Cardiac muscle cell (in vitro differentiated cells and primary cell): Measurements from ENCODE around the gene TRAPPC6A. TPM values are rescaled to one million over a fixed set of nuclear protein-coding genes. Genes with fewer than 3 reads are reported as not detected.

Experiments used
- DNase-seq, 2 donors: peaks; one replicate each; pipeline versions ENCODE4 v3.0.0 to v3.0.0-alpha.2; 2010 to 2017; ENCODE audit warnings: low read depth in 1 of 2, low spot score in 1 of 2
- H3K27ac ChIP-seq: fragments of 200-600 bp; sonication (generic); 2 replicates; pipeline ENCODE4 v1.5.1; 2016
- H3K27me3 ChIP-seq: fragments of 200-600 bp; sonication (generic); 2 replicates; pipeline ENCODE4 v1.6.0; 2016; ENCODE audit warnings: control low read depth
- H3K36me3 ChIP-seq: fragments of 200-600 bp; sonication (generic); 2 replicates; pipeline ENCODE4 v1.5.1; 2016; ENCODE audit warnings: control low read depth
- H3K4me1 ChIP-seq: fragments of 200-600 bp; sonication (generic); 2 replicates; pipeline ENCODE4 v1.8.1; 2017; ENCODE audit warnings: low read depth, mild to moderate bottlenecking, mixed run types
- H3K4me3 ChIP-seq: fragments of 200-600 bp; sonication (generic); 2 replicates; pipeline ENCODE4 v1.5.1; 2016; ENCODE audit warnings: mild to moderate bottlenecking
- H3K9me3 ChIP-seq: fragments of 200-600 bp; sonication (generic); 2 replicates; pipeline ENCODE4 v1.5.1; 2017; ENCODE audit warnings: low read depth, mild to moderate bottlenecking, control low read depth
- polyA plus RNA-seq: library from polyadenylated mRNA; unstranded; fragments of >200 nt; fragmentation: Nextera tagmentation; extraction: Ambion mirVana; gene quantifications from 2 replicates; pipeline ENCODE4 v1.2.1, GENCODE V29; 2016
- total RNA-seq: library from RNA; depleted of rRNA; stranded (reverse); fragments of >200 nt; gene quantifications from 2 replicates; pipeline ENCODE4 v1.2.3, GENCODE V29; 2016
- TF ChIP-seq, protein P1 (sequence below): IDR thresholded peaks from 2 replicates; pipeline ENCODE4 v1.5.1; 2012; ENCODE audit warnings: low read depth, mild to moderate bottlenecking, low read length

Gene TRAPPC6A
- total and polyA plus RNA-seq, 2 experiments from 2014 or later: 123 to 155 TPM

DNA sequence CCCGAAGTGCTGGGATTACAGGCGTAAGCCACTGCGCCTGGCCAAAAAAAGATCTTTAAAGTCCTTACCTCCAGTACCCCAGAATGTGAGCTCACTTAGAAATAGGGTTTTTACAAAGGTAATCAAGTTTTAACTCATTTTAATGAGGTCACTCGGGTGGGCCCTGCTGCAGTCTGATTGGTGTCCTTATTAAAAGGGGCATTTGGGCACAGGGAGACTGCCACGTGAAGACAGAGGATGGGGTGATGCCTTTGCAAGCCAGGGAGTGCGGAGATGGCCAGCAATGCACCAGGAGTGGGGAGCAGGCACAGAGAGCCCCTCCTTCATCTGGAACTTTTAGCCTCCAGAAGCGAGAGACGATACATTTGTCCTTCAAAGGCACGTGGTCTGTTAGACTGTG, 28.9 kb downstream of the TRAPPC6A start:
- H3K27me3 ChIP-seq: peaks cover 28% of the 10 kb centered on the region
- TF ChIP-seq, protein P1, sequence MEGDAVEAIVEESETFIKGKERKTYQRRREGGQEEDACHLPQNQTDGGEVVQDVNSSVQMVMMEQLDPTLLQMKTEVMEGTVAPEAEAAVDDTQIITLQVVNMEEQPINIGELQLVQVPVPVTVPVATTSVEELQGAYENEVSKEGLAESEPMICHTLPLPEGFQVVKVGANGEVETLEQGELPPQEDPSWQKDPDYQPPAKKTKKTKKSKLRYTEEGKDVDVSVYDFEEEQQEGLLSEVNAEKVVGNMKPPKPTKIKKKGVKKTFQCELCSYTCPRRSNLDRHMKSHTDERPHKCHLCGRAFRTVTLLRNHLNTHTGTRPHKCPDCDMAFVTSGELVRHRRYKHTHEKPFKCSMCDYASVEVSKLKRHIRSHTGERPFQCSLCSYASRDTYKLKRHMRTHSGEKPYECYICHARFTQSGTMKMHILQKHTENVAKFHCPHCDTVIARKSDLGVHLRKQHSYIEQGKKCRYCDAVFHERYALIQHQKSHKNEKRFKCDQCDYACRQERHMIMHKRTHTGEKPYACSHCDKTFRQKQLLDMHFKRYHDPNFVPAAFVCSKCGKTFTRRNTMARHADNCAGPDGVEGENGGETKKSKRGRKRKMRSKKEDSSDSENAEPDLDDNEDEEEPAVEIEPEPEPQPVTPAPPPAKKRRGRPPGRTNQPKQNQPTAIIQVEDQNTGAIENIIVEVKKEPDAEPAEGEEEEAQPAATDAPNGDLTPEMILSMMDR: no peak
- H3K9me3 ChIP-seq: no peaks in the 10 kb centered on the region
- H3K4me1 ChIP-seq: peaks cover 15% of the 10 kb centered on the region
- no peak overlapping the region for H3K4me3 ChIP-seq
- no peak for DNase-seq
- no peaks in the 10 kb centered on the region for H3K36me3 ChIP-seq
- H3K27ac ChIP-seq: peak overlapping the region; percentile 76

DNA sequence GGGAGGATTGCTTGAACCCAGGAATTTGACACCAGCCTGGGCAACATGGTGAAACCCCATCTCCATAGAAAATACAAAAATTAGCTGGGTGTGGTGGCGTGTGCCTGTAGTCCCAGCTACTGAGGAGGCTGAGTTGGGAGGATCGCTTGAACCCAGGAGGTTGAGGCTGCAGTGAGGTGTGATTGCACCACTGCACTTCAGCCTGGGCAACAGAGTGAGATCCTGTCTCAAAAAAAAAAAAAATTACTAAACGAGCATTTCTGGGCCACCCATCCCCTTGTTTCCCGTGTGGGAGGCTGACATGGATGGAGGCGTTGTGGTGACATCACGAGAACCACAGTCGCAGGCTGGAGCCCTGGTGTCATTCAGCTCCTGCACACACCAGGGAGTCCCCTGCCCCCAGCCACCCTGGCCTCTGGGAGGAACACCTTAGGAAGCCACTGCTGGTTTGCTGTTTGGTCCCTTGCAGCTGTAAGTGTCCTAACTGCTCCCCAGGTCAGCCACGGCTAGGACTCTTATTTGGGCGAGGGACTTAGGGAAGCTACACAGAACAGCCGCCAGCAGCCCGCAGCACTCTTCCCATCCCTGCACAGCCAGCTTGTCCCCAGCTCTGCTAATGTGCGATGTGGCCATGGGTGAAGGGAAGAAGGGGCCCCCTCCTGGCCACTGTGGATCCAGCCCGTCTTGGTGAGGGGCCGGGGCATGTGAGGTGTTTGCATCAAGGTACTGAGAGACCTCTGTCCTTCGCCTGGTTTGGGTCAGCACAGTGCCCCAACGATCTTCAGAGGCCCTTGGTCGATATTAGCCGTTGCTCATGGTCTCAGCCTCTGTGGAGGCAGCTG, 30.0 kb downstream of the TRAPPC6A start:
- no peak for DNase-seq
- Histone ChIP-seq H3K27ac (no peak overlapping the region), H3K27me3 (peaks cover 17% of the 10 kb centered on the region), H3K4me3 (no peak overlapping the region), H3K36me3 (no peaks in the 10 kb centered on the region), H3K9me3 (no peaks in the 10 kb centered on the region), H3K4me1 (peaks cover 15% of the 10 kb centered on the region)
- TF ChIP-seq, protein P1: no peak

DNA sequence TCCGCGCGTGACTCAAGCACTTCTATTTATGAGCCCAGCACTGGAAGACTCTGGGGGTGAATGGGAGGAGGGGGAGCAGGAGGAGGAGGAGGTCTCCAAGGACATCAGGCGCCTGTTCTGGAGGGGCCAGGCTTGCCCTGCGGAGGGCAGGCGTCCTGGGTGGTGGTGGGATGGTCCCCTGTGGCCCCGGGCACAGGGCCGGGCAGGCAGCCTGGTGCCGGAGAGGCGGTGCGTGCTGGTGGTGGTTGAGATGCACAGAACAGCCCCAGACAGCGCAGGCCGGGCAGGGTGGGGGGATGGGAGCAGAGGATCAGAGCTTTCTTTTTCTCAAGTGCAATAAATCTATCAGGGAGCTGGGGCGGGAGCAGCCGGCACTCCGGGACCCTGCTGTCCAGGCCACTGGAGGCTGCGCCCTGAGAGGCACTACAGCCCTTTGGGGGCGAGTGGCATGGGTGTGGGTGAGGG, 31.3 kb downstream of the TRAPPC6A start:
- Histone ChIP-seq H3K27me3 (peaks cover 4% of the 10 kb centered on the region), H3K4me3 (no peak overlapping the region), H3K4me1 (peaks cover 15% of the 10 kb centered on the region), H3K27ac (peak overlapping the region; percentile 34), H3K9me3 (no peaks in the 10 kb centered on the region), H3K36me3 (peaks cover 7% of the 10 kb centered on the region)
- TF ChIP-seq, protein P1: no peak
- DNase-seq: no peak

DNA sequence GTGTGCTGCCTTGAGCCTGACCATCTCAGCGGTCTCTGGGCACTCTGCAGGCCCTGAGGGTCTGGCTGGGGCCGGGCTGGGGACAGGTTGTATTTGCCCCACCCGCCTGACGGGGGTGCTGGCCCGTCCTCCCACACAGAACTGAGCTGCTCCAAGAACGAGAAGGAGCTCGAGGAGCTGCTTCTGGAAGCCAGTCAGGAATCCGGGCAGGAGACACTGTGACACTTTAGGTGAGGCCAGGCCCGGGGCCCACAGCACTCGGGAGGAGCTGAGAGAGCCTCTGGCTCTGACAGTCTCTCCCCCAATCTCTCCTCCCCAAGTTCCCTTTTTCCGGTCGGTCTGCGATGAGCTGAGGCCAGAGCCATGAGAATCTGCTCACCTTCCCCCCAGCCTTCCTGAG, 31.8 kb downstream of the TRAPPC6A start:
- H3K27ac ChIP-seq: peak overlapping the region; percentile 34

DNA sequence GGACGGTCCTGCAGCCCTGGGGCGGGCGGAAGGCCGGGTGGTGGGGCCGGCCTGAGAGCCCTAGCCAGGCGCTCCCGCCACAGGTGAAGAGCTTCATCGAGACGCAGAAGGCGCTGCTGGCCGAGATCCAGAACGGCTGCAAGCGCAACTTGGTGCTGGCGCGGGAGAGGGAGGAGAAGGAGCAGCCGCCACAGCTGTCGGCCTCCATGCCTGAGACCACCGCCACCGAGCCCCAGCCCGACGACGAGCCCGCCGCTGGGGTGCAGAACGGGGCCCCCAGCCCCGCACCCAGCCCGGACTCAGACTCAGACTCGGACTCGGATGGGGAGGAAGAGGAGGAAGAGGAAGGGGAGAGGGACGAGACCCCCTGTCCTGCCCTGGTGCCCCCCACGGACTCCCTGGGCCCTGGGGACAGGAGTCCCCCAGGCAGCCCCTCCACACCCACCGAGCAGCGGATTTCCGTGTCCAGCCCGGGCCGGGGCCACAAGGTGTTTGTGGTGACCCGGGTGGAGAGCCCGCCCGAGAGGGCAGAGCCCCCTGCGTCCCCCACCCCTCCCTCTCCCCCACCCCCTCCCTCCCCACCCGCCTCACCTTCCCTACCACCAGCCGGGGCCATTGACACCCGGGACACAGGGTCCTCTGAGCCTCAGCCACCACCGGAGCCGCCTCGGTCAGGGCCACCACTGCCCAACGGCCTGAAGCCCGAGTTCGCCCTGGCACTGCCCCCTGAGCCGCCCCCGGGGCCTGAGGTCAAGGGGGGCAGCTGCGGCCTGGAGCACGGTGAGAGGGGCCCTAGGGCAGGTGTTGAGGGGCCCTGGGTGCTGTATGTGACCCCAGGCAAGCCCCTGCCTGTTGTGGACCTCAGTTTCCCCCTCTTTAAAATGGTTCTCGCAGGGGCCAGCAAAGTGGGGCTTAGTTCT, 32.5 kb downstream of the TRAPPC6A start:
- H3K27me3 ChIP-seq: no peaks in the 10 kb centered on the region
- H3K9me3 ChIP-seq: no peaks in the 10 kb centered on the region
- TF ChIP-seq, protein P1: no peak
- peak overlapping the region; percentile 34 for H3K27ac ChIP-seq
- no peak overlapping the region for H3K4me3 ChIP-seq
- no peak for DNase-seq
- peaks cover 14% of the 10 kb centered on the region for H3K4me1 ChIP-seq
- H3K36me3 ChIP-seq: peaks cover 7% of the 10 kb centered on the region

More for the DNA sequence above, 31.8 kb downstream of the TRAPPC6A start:
- peaks cover 7% of the 10 kb centered on the region for H3K36me3 ChIP-seq
- no peak overlapping the region for H3K4me3 ChIP-seq
- H3K9me3 ChIP-seq: no peaks in the 10 kb centered on the region
- DNase-seq: no peak
- H3K27me3 ChIP-seq: no peaks in the 10 kb centered on the region
- H3K4me1 ChIP-seq: peaks cover 15% of the 10 kb centered on the region
- TF ChIP-seq, protein P1: no peak
